ENCODE data around the gene NUDCD3.

NUDCD3 gene

DNA sequence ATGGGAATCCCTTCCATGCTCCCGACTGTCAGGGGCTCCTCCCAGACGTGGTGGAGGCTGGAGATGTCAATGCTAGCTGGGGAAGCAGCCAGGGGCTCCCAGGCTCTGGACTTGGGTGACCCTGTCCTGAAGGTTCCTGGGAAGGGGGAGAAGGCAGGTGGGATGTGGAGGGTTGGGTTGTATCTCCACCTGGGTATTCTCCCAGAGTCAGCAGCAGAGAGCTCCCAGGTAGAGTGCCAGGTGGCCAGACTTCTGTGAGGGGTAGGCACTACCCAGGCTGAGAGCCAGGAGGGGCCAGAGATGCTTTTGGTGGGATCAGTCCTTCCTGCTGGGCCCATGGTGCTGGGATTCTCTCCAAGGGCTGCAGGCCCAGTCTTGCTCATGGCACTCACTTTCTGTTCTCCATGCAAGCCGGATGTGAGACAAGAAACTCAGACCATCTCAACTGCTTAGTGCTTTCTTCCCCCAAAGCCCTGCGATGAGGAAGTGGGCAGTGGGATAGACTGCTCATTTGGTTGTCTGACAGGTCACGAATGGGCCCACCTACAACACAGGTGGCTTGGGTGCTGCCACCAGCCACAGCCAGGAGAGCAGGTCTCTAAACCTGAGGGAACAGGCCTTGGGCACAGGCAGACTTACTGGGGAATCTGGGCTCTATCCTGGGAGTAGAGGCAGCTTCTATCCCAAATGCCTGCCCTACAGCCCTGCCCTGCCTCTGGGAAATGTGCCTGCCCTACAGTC lies 112.6 kb downstream of the NUDCD3 start:
- DNase-seq (ENCODE audit: low read depth in 1 of 2, low spot score in 1 of 2), result no peak
- in situ Hi-C loops (cut with HindIII; ENCODE audit: low pct_unique_long_range_greater_than_20kb, low sequenced_read_pairs), result no loop called here
- no peak for TF ChIP-seq JUND (IDR thresholded peaks at IDR 0.05; ENCODE audit: low read depth)

GRCh38 chr7:44377134-44377463 lies 113.4 kb downstream of the NUDCD3 start:
- DNase-seq (ENCODE audit: low read depth in 1 of 2, low spot score in 1 of 2), result no peak
- TF ChIP-seq JUND (IDR thresholded peaks at IDR 0.05; ENCODE audit: low read depth), result no peak
- in situ Hi-C loops (cut with HindIII; ENCODE audit: low pct_unique_long_range_greater_than_20kb, low sequenced_read_pairs), result no loop called here

DNA sequence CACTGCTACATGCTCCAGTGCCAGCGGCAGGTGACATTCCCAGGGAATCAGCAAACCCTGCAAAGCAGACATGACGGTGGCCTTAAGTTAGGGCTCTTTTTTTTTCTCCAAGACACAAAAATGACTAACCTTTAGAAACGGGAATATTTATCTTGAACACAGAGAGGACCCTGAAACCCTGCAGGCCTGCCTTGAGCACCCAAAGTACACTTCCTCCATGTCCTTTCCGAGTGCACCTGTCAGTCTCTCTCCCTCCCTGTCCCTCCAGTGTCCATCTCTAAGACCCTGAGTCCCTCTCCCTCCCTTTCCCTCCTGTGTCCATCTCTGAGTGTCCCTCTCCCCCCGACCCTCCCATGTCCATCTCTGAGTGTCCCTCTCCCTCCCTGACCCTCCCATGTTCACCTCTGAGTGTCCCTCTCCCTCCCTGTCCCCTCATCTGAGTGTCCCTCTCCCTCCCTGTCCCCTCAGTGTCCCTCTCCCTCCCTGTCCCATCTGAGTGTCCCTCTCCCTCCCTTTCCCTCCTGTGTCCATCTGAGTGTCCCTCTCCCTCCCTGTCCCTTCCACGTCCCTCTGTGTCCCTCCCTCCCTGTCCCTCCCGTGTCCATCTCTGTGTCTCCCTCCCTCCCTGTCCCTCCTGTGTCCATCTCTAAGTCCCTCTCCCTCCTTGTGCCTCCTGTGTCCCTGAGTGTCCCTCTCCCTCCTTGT lies 113.9 kb downstream of the NUDCD3 start:
- no peak for DNase-seq (ENCODE audit: low read depth in 1 of 2, low spot score in 1 of 2)
- in situ Hi-C loops (cut with HindIII; ENCODE audit: low pct_unique_long_range_greater_than_20kb, low sequenced_read_pairs), result no loop called here
- TF ChIP-seq JUND (IDR thresholded peaks at IDR 0.05; ENCODE audit: low read depth), result no peak

DNA sequence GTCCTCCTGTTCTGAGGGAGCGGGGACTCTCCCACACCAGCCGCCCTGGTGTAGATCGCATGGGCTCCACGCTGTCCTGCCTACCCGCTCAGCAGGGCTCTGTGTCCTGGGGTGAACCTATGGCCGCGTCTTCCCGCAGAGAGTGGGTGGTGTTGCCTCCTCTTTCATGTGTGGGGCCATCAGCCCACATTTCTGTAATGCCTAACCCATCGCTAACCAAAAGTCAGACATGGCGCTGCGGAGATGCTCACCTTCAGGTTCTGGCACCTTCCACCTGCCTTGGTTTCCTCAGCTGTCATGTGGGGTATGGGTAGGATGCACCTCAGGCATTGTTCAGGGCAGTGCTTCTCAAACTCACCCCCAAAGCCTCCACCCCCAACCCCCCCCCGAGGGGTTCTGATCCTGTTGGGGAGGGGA lies 114.5 kb downstream of the NUDCD3 start:
- in situ Hi-C loops (cut with HindIII; ENCODE audit: low pct_unique_long_range_greater_than_20kb, low sequenced_read_pairs), result no loop called here
- no peak for TF ChIP-seq JUND (IDR thresholded peaks at IDR 0.05; ENCODE audit: low read depth)
- DNase-seq (ENCODE audit: low read depth in 1 of 2, low spot score in 1 of 2), result no peak

GRCh38 chr7:44375236-44375699 lies 115.2 kb downstream of the NUDCD3 start:
- peak in 1 of 2 experiments; percentile 42 for DNase-seq (ENCODE audit: low read depth in 1 of 2, low spot score in 1 of 2)
- TF ChIP-seq JUND (IDR thresholded peaks at IDR 0.05; ENCODE audit: low read depth), result no peak
- in situ Hi-C loops (cut with HindIII; ENCODE audit: low pct_unique_long_range_greater_than_20kb, low sequenced_read_pairs), result no loop called here

DNA sequence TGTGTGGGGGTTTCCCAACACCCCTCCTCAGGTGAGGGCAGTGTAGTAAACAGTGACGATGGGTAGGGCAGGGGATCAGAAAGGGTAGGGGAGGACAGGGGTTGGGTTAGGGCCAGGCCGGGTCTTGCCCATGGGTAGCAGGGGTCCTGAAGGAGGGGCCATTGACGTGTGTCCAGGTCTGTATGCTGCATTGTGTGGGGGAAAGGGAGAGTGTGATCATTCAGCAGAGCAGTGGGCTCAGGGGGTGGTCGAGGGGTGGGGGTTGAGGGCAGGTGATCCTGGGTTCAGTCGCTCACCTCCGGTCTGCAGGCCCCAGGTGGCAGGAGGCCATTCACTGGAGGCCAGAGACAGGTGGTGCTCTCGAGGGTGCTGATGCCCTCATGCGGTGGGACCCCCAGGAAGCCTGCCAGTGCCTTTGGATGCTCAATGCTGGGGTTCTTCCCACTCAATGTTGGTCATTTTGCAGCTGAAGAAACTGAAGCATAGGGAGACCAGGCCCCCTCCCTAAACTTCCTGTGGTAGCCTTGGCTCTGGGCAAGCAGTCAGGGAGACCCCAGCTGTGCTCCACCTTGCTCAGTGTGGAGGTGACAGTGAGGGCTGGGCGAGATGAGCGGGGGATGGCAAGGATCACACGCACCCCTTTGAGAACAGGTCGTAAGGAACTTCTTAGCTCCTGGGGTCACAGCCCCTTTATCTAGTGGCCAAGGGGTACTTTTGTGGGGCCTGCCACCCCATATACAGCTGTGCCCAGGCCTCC lies 116.3 kb downstream of the NUDCD3 start:
- TF ChIP-seq JUND (IDR thresholded peaks at IDR 0.05; ENCODE audit: low read depth), result no peak
- in situ Hi-C loops (cut with HindIII; ENCODE audit: low pct_unique_long_range_greater_than_20kb, low sequenced_read_pairs), result no loop called here

DNA sequence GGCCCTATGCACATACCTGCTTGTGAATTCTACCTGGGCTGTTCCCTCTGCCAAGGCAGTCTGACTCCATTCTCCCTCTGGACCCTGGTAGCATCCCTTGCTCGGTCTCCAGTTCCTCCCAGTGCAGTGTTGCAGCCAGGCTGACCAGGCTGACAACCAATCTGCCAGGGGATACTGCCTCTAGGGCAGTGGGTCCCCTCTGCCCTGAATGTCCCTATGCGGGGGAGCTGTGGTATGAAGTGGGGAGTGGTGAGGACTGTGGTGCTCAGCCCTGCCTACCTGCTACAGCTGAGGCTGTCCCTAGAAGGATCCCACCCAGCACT lies 117.1 kb downstream of the NUDCD3 start:
- in situ Hi-C loops (cut with HindIII; ENCODE audit: low pct_unique_long_range_greater_than_20kb, low sequenced_read_pairs), result no loop called here
- no peak for TF ChIP-seq JUND (IDR thresholded peaks at IDR 0.05; ENCODE audit: low read depth)
- DNase-seq (ENCODE audit: low read depth in 1 of 2, low spot score in 1 of 2), result no peak

More for the DNA sequence above, 116.3 kb downstream of the NUDCD3 start:
- no peak for DNase-seq (ENCODE audit: low read depth in 1 of 2, low spot score in 1 of 2)

- no peak for DNase-seq (ENCODE audit: low read depth in 1 of 2, low spot score in 1 of 2)
- TF ChIP-seq JUND (IDR thresholded peaks at IDR 0.05; ENCODE audit: low read depth), result no peak
- in situ Hi-C loops (cut with HindIII; ENCODE audit: low pct_unique_long_range_greater_than_20kb, low sequenced_read_pairs), result no loop called here
Measured at GRCh38 chr7:44372560-44373417, 117.7 kb downstream of the NUDCD3 start.

- in situ Hi-C loops (cut with HindIII; ENCODE audit: low pct_unique_long_range_greater_than_20kb, low sequenced_read_pairs), result no loop called here
Measured at GRCh38 chr7:44368885-44369284, 121.6 kb downstream of the NUDCD3 start.

DNA sequence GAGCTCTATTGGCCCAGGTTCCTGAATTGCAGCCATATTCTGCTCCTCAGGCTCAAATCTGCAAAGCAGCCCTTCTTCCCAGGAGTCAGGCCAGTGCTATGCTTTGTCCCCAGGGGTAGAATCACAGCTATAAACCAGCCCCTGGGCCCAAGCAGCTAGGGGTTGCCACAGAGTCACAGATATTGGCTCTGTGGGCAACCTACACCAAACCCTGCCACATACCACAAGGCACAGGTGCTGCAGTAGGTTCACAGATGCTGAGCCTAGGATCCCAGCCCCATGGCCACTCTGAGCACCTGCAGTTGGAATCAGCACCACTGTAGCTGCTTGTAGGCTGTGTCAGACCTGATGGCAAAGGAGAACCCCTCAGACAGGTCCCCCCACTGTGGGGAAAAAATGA lies 122.0 kb downstream of the NUDCD3 start:
- no peak for DNase-seq (ENCODE audit: low read depth in 1 of 2, low spot score in 1 of 2)
- in situ Hi-C loops (cut with HindIII; ENCODE audit: low pct_unique_long_range_greater_than_20kb, low sequenced_read_pairs), result no loop called here
- TF ChIP-seq JUND (IDR thresholded peaks at IDR 0.05; ENCODE audit: low read depth), result no peak

More at GRCh38 chr7:44368885-44369284, 121.6 kb downstream of the NUDCD3 start:
- DNase-seq (ENCODE audit: low read depth in 1 of 2, low spot score in 1 of 2), result no peak
- TF ChIP-seq JUND (IDR thresholded peaks at IDR 0.05; ENCODE audit: low read depth), result no peak

DNA sequence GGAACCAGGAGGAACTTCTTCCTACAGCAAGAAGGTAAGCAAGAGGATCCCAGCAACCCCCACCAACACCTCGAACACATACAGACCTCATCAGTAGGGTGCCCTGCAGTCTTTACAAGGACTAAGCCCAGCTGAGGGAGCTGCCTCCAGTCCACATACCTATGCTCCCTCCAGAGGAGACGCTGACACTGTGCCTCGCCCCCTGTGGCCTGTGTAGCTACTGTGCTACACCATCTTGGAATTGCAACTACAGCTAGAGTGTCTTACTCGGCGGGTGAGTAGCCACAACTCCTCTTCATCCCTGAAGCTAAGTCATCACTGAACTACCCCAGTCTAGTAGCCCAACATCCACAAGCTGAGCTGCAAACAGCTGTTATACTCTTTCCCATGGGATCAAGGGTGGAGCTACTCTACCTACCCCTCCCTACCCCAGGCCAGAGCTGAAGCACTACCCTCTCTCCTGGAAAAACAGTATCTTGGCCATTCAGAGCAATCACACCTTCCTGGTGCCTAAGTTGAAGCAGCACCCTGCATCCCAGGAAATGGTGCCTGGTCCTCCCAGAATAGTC lies 122.9 kb downstream of the NUDCD3 start:
- TF ChIP-seq JUND (IDR thresholded peaks at IDR 0.05; ENCODE audit: low read depth), result no peak
- in situ Hi-C loops (cut with HindIII; ENCODE audit: low pct_unique_long_range_greater_than_20kb, low sequenced_read_pairs), result no loop called here
- DNase-seq (ENCODE audit: low read depth in 1 of 2, low spot score in 1 of 2), result no peak

- in situ Hi-C loops (cut with HindIII; ENCODE audit: low pct_unique_long_range_greater_than_20kb, low sequenced_read_pairs), result no loop called here
- DNase-seq (ENCODE audit: low read depth in 1 of 2, low spot score in 1 of 2), result no peak
- no peak for TF ChIP-seq JUND (IDR thresholded peaks at IDR 0.05; ENCODE audit: low read depth)
Measured at GRCh38 chr7:44366986-44367385, 123.5 kb downstream of the NUDCD3 start.
